Measurements from ENCODE around the gene C11orf21. TPM values are rescaled to one million over a fixed set of nuclear protein-coding genes. Genes with fewer than 3 reads are reported as not detected.

The C11orf21 gene
- total RNA-seq, 2 experiments from 2014 or later = 0.47 to 2.5 TPM

DNA sequence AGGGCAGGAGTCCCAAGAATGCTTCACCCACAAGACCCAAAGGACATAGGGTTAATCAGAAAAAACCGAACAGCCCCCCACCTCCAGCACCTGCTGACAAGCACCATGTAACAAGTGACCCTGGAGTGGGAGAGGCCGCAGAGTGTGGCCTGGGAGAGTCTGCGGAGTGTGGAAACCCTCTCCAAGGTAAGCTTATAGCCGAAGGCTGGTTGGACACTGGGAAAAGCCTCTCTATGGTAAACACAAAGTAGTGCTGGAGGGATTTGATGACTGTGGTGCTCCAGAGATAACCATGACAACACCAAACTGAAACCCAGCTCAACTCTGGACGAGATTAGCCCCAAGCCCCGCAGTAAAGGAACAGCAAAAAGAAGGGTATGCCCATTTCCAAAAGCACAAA lies 50.6 kb downstream of the C11orf21 start:
- H4K20me1 ChIP-seq (ENCODE audit: insufficient read depth, low read length) = no peaks in the 10 kb centered on the region
- intact Hi-C loops (cut with micrococcal nuclease; ENCODE audit: unreplicated experiment) = no loop called here
- CTCF ChIA-PET (ENCODE audit: unreplicated experiment) = no interaction called here
- no peak for DNase-seq (ENCODE audit: low spot score)
- no peak overlapping the region for H3K4me2 ChIP-seq (ENCODE audit: low read length)
- no peaks in the 10 kb centered on the region for H3K4me1 ChIP-seq (ENCODE audit: insufficient read depth, low read length, poor library complexity, severe bottlenecking)
- H3K4me3 ChIP-seq (ENCODE audit: low read depth, low read length, poor library complexity, severe bottlenecking) = no peak overlapping the region
- H3K9me2 ChIP-seq (ENCODE audit: insufficient read depth, low read length) = no peaks in the 10 kb centered on the region
- H3K9me3 ChIP-seq (ENCODE audit: low read length) = no peaks in the 10 kb centered on the region
- H3K36me3 ChIP-seq (ENCODE audit: insufficient read depth, low read length) = no peaks in the 10 kb centered on the region
- no peak overlapping the region for H3K27ac ChIP-seq (ENCODE audit: low read depth, low read length, poor library complexity, severe bottlenecking)
- no TSS peak for BruUV-seq (replicated peaks)
- no peak for TF ChIP-seq EZH2phosphoT487 (IDR thresholded peaks at IDR 0.05; ENCODE audit: borderline replicate concordance, low read depth, low read length)
- TF ChIP-seq, protein P1, sequence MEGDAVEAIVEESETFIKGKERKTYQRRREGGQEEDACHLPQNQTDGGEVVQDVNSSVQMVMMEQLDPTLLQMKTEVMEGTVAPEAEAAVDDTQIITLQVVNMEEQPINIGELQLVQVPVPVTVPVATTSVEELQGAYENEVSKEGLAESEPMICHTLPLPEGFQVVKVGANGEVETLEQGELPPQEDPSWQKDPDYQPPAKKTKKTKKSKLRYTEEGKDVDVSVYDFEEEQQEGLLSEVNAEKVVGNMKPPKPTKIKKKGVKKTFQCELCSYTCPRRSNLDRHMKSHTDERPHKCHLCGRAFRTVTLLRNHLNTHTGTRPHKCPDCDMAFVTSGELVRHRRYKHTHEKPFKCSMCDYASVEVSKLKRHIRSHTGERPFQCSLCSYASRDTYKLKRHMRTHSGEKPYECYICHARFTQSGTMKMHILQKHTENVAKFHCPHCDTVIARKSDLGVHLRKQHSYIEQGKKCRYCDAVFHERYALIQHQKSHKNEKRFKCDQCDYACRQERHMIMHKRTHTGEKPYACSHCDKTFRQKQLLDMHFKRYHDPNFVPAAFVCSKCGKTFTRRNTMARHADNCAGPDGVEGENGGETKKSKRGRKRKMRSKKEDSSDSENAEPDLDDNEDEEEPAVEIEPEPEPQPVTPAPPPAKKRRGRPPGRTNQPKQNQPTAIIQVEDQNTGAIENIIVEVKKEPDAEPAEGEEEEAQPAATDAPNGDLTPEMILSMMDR (conservative IDR thresholded peaks at IDR 0.05; ENCODE audit: low read length) = no peak
- H2AFZ ChIP-seq (ENCODE audit: low read length) = no peak overlapping the region
- H3K79me2 ChIP-seq (ENCODE audit: insufficient read depth, low read depth, low read length) = no peaks in the 10 kb centered on the region
- POLR2A ChIA-PET = no interaction called here

- Histone ChIP-seq H3K9me2 (ENCODE audit: insufficient read depth, low read length) (no peaks in the 10 kb centered on the region), H2AFZ (ENCODE audit: low read length) (no peak overlapping the region), H4K20me1 (ENCODE audit: insufficient read depth, low read length) (no peaks in the 10 kb centered on the region), H3K4me2 (ENCODE audit: low read length) (no peak overlapping the region), H3K9me3 (ENCODE audit: low read length) (no peaks in the 10 kb centered on the region), H3K27ac (ENCODE audit: low read depth, low read length, poor library complexity, severe bottlenecking) (no peak overlapping the region), H3K4me3 (ENCODE audit: low read depth, low read length, poor library complexity, severe bottlenecking) (no peak overlapping the region), H3K79me2 (ENCODE audit: insufficient read depth, low read depth, low read length) (no peaks in the 10 kb centered on the region), H3K36me3 (ENCODE audit: insufficient read depth, low read length) (no peaks in the 10 kb centered on the region), H3K4me1 (ENCODE audit: insufficient read depth, low read length, poor library complexity, severe bottlenecking) (no peaks in the 10 kb centered on the region)
- TF ChIP-seq, protein P1 (conservative IDR thresholded peaks at IDR 0.05; ENCODE audit: low read length) = no peak
- no peak for TF ChIP-seq EZH2phosphoT487 (IDR thresholded peaks at IDR 0.05; ENCODE audit: borderline replicate concordance, low read depth, low read length)
- intact Hi-C loops (cut with micrococcal nuclease; ENCODE audit: unreplicated experiment) = no loop called here
- no TSS peak for BruUV-seq (replicated peaks)
- POLR2A ChIA-PET = no interaction called here
- CTCF ChIA-PET (ENCODE audit: unreplicated experiment) = no interaction called here
- no peak for DNase-seq (ENCODE audit: low spot score)
Measured at GRCh38 chr11:2250485-2250884, 51.2 kb downstream of the C11orf21 start.

DNA sequence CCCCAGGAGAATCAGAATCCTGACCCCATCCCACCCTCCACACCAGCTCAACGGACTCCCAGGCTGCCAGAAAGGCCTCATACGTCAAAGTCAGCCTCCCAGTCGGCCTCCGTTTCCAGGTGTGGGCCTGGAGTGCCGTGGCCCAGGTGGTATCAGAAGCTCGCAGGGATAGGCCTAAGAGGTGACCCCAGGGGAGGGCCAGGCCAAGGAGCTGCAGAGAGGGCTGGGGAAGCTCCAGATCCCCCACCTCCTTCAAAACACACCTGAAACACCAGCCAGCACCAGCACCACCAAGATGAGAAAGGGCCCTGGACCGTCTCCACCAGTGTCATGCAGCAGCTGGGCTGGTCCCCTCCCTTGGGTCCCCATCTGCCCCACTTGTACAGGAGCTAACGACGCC lies 51.7 kb downstream of the C11orf21 start:
- CTCF ChIA-PET (ENCODE audit: unreplicated experiment) = no interaction called here
- intact Hi-C loops (cut with micrococcal nuclease; ENCODE audit: unreplicated experiment) = no loop called here
- no peaks in the 10 kb centered on the region for H4K20me1 ChIP-seq (ENCODE audit: insufficient read depth, low read length)

More for the DNA sequence above, 51.7 kb downstream of the C11orf21 start:
- H3K79me2 ChIP-seq (ENCODE audit: insufficient read depth, low read depth, low read length) = no peaks in the 10 kb centered on the region
- H3K27ac ChIP-seq (ENCODE audit: low read depth, low read length, poor library complexity, severe bottlenecking) = no peak overlapping the region
- no peak overlapping the region for H2AFZ ChIP-seq (ENCODE audit: low read length)
- no peaks in the 10 kb centered on the region for H3K9me2 ChIP-seq (ENCODE audit: insufficient read depth, low read length)
- no peaks in the 10 kb centered on the region for H3K4me1 ChIP-seq (ENCODE audit: insufficient read depth, low read length, poor library complexity, severe bottlenecking)
- no peaks in the 10 kb centered on the region for H3K9me3 ChIP-seq (ENCODE audit: low read length)
- TF ChIP-seq, protein P1 (conservative IDR thresholded peaks at IDR 0.05; ENCODE audit: low read length) = no peak
- no peak for TF ChIP-seq EZH2phosphoT487 (IDR thresholded peaks at IDR 0.05; ENCODE audit: borderline replicate concordance, low read depth, low read length)
- DNase-seq (ENCODE audit: low spot score) = no peak
- no peak overlapping the region for H3K4me3 ChIP-seq (ENCODE audit: low read depth, low read length, poor library complexity, severe bottlenecking)
- no peaks in the 10 kb centered on the region for H3K36me3 ChIP-seq (ENCODE audit: insufficient read depth, low read length)
- H3K4me2 ChIP-seq (ENCODE audit: low read length) = no peak overlapping the region
- BruUV-seq (replicated peaks) = no TSS peak
- POLR2A ChIA-PET = no interaction called here

All from OCI-LY7 (cell line).